GM12878 (cell line): ENCODE results near the gene RNF40. TPM values are rescaled to one million over a fixed set of nuclear protein-coding genes. Genes with fewer than 3 reads are reported as not detected.

ENCODE experiments used
- ATAC-seq: fragments of 200-7000 bp; cut with Tn5 transposase; 3 replicates; pipeline ENCODE4 v1.9.1; 2020; ENCODE audit warnings: mild to moderate bottlenecking, moderate library complexity
- BruUV-seq: library from RNA; stranded (reverse); fragments of 400-500 nt; replicated peaks from 2 replicates; lab custom pipeline; 2021; lab: Mats Ljungman, UMichigan
- CTCF ChIA-PET: fragments of 300-600 bp; sonication (Branson Sonifier 250); formaldehyde crosslinking; extraction: SDS; loops from one replicate; lab custom pipeline; 2021; ENCODE audit warnings: inconsistent platforms; lab: Yijun Ruan, JAX
- POLR2A ChIA-PET: fragments of 350-600 bp; formaldehyde crosslinking; extraction: SDS; loops from one replicate; lab custom pipeline; 2021; ENCODE audit warnings: inconsistent platforms; lab: Charles Lee
- RAD21 ChIA-PET: fragments of 300-600 bp; sonication (Branson Sonifier 250); formaldehyde crosslinking; loops from one replicate; lab custom pipeline; 2023; ENCODE audit warnings: antibody characterized with exemption; ENCODE audit not compliant: unreplicated experiment; lab: Charles Lee
- SMC1A ChIA-PET: fragments of 300-600 bp; sonication (Branson Sonifier 250); formaldehyde crosslinking; loops from one replicate; lab custom pipeline; 2023; ENCODE audit not compliant: unreplicated experiment, uncharacterized antibody; lab: Charles Lee
- DNase-seq: peaks from one replicate; pipeline ENCODE4 v3.0.0-alpha.2; 2011; ENCODE audit warnings: low read depth, low spot score
- FAIRE-seq: peaks from 3 replicates; lab custom pipeline; 2011; peaks lifted over from hg19 to GRCh38; lab: Jason Lieb, UNC
- H2AFZ ChIP-seq: 2 replicates; pipeline ENCODE4 v1.6.0; 2011; ENCODE audit warnings: low read depth, low read length, control low read depth; ENCODE audit not compliant: control insufficient read depth
- H3K27ac ChIP-seq: 2 replicates; pipeline ENCODE4 v1.5.1; 2011; ENCODE audit warnings: control low read depth; ENCODE audit not compliant: control insufficient read depth, insufficient read depth
- H3K27me3 ChIP-seq, 2 experiments: replicated peaks in 1 of 2; 2 replicates each; pipeline versions ENCODE4 v1.6.0 to v1.6.1; 2011; ENCODE audit warnings: low read length in 1 of 2; ENCODE audit not compliant: control insufficient read depth in 2 of 2, insufficient read depth in 2 of 2
- H3K36me3 ChIP-seq, 2 experiments: 2 replicates each; pipeline ENCODE4 v1.5.1; 2011; ENCODE audit warnings: low read length in 1 of 2; ENCODE audit not compliant: control insufficient read depth in 2 of 2, insufficient read depth in 2 of 2
- H3K4me1 ChIP-seq: 2 replicates; pipeline ENCODE4 v1.6.1; 2011; ENCODE audit warnings: mild to moderate bottlenecking, low read length, moderate library complexity, mixed read lengths; ENCODE audit not compliant: control insufficient read depth, insufficient read depth
- H3K4me2 ChIP-seq: 2 replicates; pipeline ENCODE4 v1.6.0; 2011; ENCODE audit warnings: control low read depth; ENCODE audit not compliant: control insufficient read depth, insufficient read depth
- H3K4me3 ChIP-seq: fragments of 200-600 bp; sonication (generic); 2 replicates; pipeline ENCODE4 v1.5.1; 2016
- H3K79me2 ChIP-seq: 2 replicates; pipeline ENCODE4 v1.6.0; 2011; ENCODE audit warnings: low read length; ENCODE audit not compliant: control insufficient read depth, insufficient read depth
- H3K9ac ChIP-seq: 2 replicates; pipeline ENCODE4 v1.8.0; 2011; ENCODE audit warnings: low read length, control low read depth, mixed read lengths; ENCODE audit not compliant: control insufficient read depth, insufficient read depth
- H3K9me3 ChIP-seq: replicated peaks from 3 replicates; pipeline ENCODE4 v1.5.1; 2011; ENCODE audit warnings: mild to moderate bottlenecking, low read length; ENCODE audit not compliant: control insufficient read depth, insufficient read depth
- H4K20me1 ChIP-seq: 2 replicates; pipeline ENCODE4 v1.6.0; 2011; ENCODE audit not compliant: control insufficient read depth, insufficient read depth
- CEBPB ChIP-seq, 2 experiments: fragments of 150-350 bp in 1 of 2; IDR thresholded peaks; 2 replicates each; pipeline ENCODE4 v1.6.1; 2012 to 2014; ENCODE audit warnings: low read depth in 2 of 2, low read length in 2 of 2, borderline replicate concordance in 1 of 2, inconsistent platforms in 1 of 2
- ETV6 ChIP-seq, 2 experiments: fragments of 450-650 bp in 1 of 2; IDR thresholded peaks in 1 of 2; conservative IDR thresholded peaks in 1 of 2; 2 replicates each; pipeline ENCODE4 v1.6.1; 2014; ENCODE audit warnings: antibody characterized with exemption in 1 of 2, borderline replicate concordance in 1 of 2, low read depth in 1 of 2, mild to moderate bottlenecking in 1 of 2, moderate library complexity in 1 of 2
- IKZF1 ChIP-seq: fragments of 450-650 bp; conservative IDR thresholded peaks from 2 replicates; pipeline ENCODE4 v1.6.1; 2017; ENCODE audit warnings: antibody characterized with exemption, mild to moderate bottlenecking
- MYB ChIP-seq: fragments of 150-350 bp; IDR thresholded peaks from 2 replicates; pipeline ENCODE4 v1.6.1; 2014; ENCODE audit warnings: mild to moderate bottlenecking, low read depth, low read length, borderline replicate concordance
- NFYA ChIP-seq: IDR thresholded peaks from 2 replicates; pipeline ENCODE4 v1.6.1; 2011; ENCODE audit warnings: low read depth, mild to moderate bottlenecking, low read length, improper control_type of control experiment, borderline replicate concordance
- PKNOX1 ChIP-seq: fragments of 450-650 bp; IDR thresholded peaks from 2 replicates; pipeline ENCODE4 v1.6.1; 2016; ENCODE audit warnings: mild to moderate bottlenecking
- RUNX3 ChIP-seq: IDR thresholded peaks from 2 replicates; pipeline ENCODE4 v1.6.1; 2012; ENCODE audit warnings: low read length, inconsistent platforms
- SIX5 ChIP-seq: IDR thresholded peaks from 2 replicates; pipeline ENCODE4 v1.6.1; 2011; ENCODE audit warnings: mild to moderate bottlenecking, low read depth, low read length, moderate library complexity; ENCODE audit not compliant: severe bottlenecking
- SMAD5 ChIP-seq: IDR thresholded peaks from 2 replicates; pipeline ENCODE4 v1.6.1; 2016; ENCODE audit warnings: antibody characterized with exemption, low read depth
- TAF1 ChIP-seq: IDR thresholded peaks from 2 replicates; pipeline ENCODE4 v1.6.1; 2011; ENCODE audit warnings: mild to moderate bottlenecking, low read depth, low read length, borderline replicate concordance
- WGBS: methylation state at CpG from one replicate; pipeline ENCODE4 v1.1.6; 2016; ENCODE audit warnings: low lambda C conversion rate; ENCODE audit not compliant: insufficient replicate concordance, insufficient coverage; ENCODE audit errors: missing lambda C conversion rate; 5-methylcytosine and 5-hydroxymethylcytosine counted together
- in situ Hi-C: fragments of 300-500 bp; cut with MboI; formaldehyde crosslinking; loops from 9 replicates; pipeline ENCODE4 v1.14.3; 2018; ENCODE audit warnings: mixed read lengths
- intact Hi-C: fragments of 100-400 bp; cut with micrococcal nuclease; formaldehyde crosslinking; loops from one replicate; pipeline ENCODE4 v1.14.2; 2022; ENCODE audit not compliant: unreplicated experiment
- polyA plus RNA-seq, 11 experiments: library from polyadenylated mRNA; depleted of rRNA in 4 of 11; unstranded in 6 of 11; stranded (reverse) in 5 of 11; fragments of >200 nt; fragmentation: Nextera tagmentation in 4 of 11; fragmentation: Illumina TruSeq in 1 of 11; extraction: Ambion mirVana in 4 of 11; extraction: Trizol in 1 of 11; gene quantifications; 1 replicate in 1 of 11; 2 replicates in 10 of 11; pipeline versions ENCODE4 v1.2.1 to v1.2.3, GENCODE V29; 2011 to 2016; ENCODE audit warnings: inconsistent platforms in 2 of 11, missing spikeins in 2 of 11, low read depth in 1 of 11
- total RNA-seq, 4 experiments: library from RNA; depleted of rRNA in 3 of 4; stranded (reverse); fragments of >200 nt in 3 of 4; fragmentation: Illumina TruSeq in 1 of 4; extraction: Trizol in 1 of 4; gene quantifications; 2 replicates each; pipeline versions ENCODE4 v1.2.1 to v1.2.3, GENCODE V29; 2013 to 2021
- TF ChIP-seq, protein P1 (sequence below): fragments of 450-650 bp; formaldehyde crosslinking; IDR thresholded peaks from 2 replicates; pipeline ENCODE4 v1.4.0; 2020; ENCODE audit warnings: mild to moderate bottlenecking, moderate library complexity
- TF ChIP-seq, protein P2 (sequence below): fragments of 450-650 bp; IDR thresholded peaks from 2 replicates; pipeline ENCODE4 v1.6.1; 2017; ENCODE audit warnings: mild to moderate bottlenecking
- TF ChIP-seq, protein P3 (sequence below): IDR thresholded peaks from 2 replicates; pipeline ENCODE4 v1.6.1; 2012; ENCODE audit warnings: low read depth, low read length, improper control_type of control experiment

The RNF40 gene
- total and polyA plus RNA-seq, 10 of the 15 experiments (the other 5 are each of a cell fraction or from before 2014, with no cell fraction given): 3.7 to 97.6 (median 58.4) TPM

DNA sequence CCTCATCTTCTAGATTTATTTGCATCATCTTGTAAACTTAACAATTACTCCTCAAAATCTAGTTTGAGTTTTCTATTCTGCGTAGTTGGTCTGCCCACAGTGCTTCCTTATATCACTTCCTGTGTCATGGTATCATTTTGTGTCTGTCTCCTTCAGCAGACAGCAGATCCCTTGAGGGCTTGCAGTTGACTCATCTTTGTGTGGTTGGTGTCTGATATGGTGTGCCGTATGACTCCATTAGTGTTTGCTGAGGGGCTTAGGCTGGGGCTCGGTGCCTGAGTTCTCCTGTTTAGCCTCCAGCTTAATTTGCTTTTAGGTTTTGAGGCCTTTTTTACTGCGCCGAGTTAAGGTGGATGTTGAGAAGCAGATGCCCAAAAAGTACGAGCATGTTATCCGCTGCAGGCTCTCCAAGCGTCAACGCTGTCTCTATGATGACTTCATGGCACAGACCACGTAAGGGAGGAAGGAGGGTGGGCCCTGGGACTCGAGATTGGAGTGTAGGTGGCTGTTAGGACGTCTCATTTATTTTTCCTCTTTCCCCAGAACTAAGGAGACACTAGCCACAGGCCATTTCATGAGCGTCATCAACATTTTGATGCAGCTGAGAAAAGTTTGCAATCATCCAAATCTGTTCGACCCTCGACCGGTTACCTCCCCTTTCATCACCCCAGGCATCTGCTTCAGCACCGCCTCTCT lies 46.2 kb upstream of the RNF40 start:
- peak; percentile 72 for FAIRE-seq

More for the DNA sequence above, 46.2 kb upstream of the RNF40 start:
- no peaks in the 10 kb centered on the region for H3K27me3 ChIP-seq
- no peak for DNase-seq
- no peaks in the 10 kb centered on the region for H4K20me1 ChIP-seq
- no peaks in the 10 kb centered on the region; the same call in 1 of the 2 replicates for H3K4me1 ChIP-seq
- RAD21 ChIA-PET: no interaction called here
- peak; percentile 75 for ATAC-seq
- TF ChIP-seq TAF1 (no peak), SMAD5 (no peak), ETV6 (conservative IDR thresholded peaks at IDR 0.05 in 1 of 2, IDR thresholded peaks at IDR 0.05 in 1 of 2; ENCODE audit: borderline replicate concordance in 1 of 2, low read depth in 1 of 2) (no peak), MYB (no peak), SIX5 (no peak), IKZF1 (no peak), NFYA (no peak), CEBPB (IDR thresholded peaks at IDR 0.05; ENCODE audit: borderline replicate concordance in 1 of 2, low read depth in 2 of 2, low read length in 2 of 2) (no peak), PKNOX1 (0 out of 2 replicates have a peak, but pooled peaks have one; percentile 20), RUNX3 (0 out of 2 replicates have a peak, but pooled peaks have one; percentile 13)
- TF ChIP-seq, protein P1, sequence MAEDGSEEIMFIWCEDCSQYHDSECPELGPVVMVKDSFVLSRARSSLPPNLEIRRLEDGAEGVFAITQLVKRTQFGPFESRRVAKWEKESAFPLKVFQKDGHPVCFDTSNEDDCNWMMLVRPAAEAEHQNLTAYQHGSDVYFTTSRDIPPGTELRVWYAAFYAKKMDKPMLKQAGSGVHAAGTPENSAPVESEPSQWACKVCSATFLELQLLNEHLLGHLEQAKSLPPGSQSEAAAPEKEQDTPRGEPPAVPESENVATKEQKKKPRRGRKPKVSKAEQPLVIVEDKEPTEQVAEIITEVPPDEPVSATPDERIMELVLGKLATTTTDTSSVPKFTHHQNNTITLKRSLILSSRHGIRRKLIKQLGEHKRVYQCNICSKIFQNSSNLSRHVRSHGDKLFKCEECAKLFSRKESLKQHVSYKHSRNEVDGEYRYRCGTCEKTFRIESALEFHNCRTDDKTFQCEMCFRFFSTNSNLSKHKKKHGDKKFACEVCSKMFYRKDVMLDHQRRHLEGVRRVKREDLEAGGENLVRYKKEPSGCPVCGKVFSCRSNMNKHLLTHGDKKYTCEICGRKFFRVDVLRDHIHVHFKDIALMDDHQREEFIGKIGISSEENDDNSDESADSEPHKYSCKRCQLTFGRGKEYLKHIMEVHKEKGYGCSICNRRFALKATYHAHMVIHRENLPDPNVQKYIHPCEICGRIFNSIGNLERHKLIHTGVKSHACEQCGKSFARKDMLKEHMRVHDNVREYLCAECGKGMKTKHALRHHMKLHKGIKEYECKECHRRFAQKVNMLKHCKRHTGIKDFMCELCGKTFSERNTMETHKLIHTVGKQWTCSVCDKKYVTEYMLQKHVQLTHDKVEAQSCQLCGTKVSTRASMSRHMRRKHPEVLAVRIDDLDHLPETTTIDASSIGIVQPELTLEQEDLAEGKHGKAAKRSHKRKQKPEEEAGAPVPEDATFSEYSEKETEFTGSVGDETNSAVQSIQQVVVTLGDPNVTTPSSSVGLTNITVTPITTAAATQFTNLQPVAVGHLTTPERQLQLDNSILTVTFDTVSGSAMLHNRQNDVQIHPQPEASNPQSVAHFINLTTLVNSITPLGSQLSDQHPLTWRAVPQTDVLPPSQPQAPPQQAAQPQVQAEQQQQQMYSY (CRISPR knock-in tag): no peak
- TF ChIP-seq, protein P2, sequence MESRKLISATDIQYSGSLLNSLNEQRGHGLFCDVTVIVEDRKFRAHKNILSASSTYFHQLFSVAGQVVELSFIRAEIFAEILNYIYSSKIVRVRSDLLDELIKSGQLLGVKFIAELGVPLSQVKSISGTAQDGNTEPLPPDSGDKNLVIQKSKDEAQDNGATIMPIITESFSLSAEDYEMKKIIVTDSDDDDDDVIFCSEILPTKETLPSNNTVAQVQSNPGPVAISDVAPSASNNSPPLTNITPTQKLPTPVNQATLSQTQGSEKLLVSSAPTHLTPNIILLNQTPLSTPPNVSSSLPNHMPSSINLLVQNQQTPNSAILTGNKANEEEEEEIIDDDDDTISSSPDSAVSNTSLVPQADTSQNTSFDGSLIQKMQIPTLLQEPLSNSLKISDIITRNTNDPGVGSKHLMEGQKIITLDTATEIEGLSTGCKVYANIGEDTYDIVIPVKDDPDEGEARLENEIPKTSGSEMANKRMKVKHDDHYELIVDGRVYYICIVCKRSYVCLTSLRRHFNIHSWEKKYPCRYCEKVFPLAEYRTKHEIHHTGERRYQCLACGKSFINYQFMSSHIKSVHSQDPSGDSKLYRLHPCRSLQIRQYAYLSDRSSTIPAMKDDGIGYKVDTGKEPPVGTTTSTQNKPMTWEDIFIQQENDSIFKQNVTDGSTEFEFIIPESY: no peak
- TF ChIP-seq, protein P3, sequence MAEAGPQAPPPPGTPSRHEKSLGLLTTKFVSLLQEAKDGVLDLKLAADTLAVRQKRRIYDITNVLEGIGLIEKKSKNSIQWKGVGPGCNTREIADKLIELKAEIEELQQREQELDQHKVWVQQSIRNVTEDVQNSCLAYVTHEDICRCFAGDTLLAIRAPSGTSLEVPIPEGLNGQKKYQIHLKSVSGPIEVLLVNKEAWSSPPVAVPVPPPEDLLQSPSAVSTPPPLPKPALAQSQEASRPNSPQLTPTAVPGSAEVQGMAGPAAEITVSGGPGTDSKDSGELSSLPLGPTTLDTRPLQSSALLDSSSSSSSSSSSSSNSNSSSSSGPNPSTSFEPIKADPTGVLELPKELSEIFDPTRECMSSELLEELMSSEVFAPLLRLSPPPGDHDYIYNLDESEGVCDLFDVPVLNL: no peak
- BruUV-seq: no TSS peak
- in situ Hi-C loops (no loop called here), intact Hi-C loops (no loop called here)
- CTCF ChIA-PET: interaction anchor here (0.6 kb wide), 1 partner anchor 75 kb away, joined by 3 read pairs; no protein-coding TSS in a partner anchor
- POLR2A ChIA-PET: interaction anchor here (1.0 to 1.5 kb wide), 2 partner anchors 14 to 21 kb away, joined by 3 to 4 read pairs; no protein-coding TSS in a partner anchor
- H2AFZ ChIP-seq: no peak overlapping the region
- H3K9ac ChIP-seq: no peak overlapping the region
- H3K27ac ChIP-seq: no peak overlapping the region
- H3K9me3 ChIP-seq: no peaks in the 10 kb centered on the region
- 63% methylated on average over 16 of the region's 17 CpGs for WGBS
- H3K36me3 ChIP-seq: peaks cover 40 to 60% of the 10 kb centered on the region in 2 experiments
- H3K4me2 ChIP-seq: no peak overlapping the region
- H3K79me2 ChIP-seq: no peaks in the 10 kb centered on the region; the same call in none of the 2 replicates
- H3K4me3 ChIP-seq: no peak overlapping the region
- SMC1A ChIA-PET: no interaction called here
